ENCODE data around the gene LBHD2.

- TF ChIP-seq CTCF (IDR thresholded peaks at IDR 0.05) (no peak), POLR2A (IDR thresholded peaks at IDR 0.05) (no peak)
Observed at GRCh38 chr14:103136388-103137271, 52.6 kb downstream of the LBHD2 start.
